ENCODE data around the gene SHC4.

GRCh38 chr15:48887144-48887543 is 76.6 kb downstream of the SHC4 start:
- TF ChIP-seq CTCF (IDR thresholded peaks at IDR 0.05) (no peak), ZFX (IDR thresholded peaks at IDR 0.05; ENCODE audit: borderline replicate concordance) (no peak)

Measured in 22Rv1 (cell line).